Glutamatergic neuron (in vitro differentiated cells): ENCODE results near the gene MAN2B1. TPM values are rescaled to one million over a fixed set of nuclear protein-coding genes. Genes with fewer than 3 reads are reported as not detected.

Experiments
- DNase-seq: peaks from one replicate; pipeline ENCODE4 v3.0.0; 2022
- H3K27ac Mint-ChIP-seq: one replicate; pipeline ENCODE4 v1.8.0; 2020; ENCODE audit warnings: mild to moderate bottlenecking, mixed read lengths, inconsistent platforms; ENCODE audit not compliant: unreplicated experiment
- H3K27me3 Mint-ChIP-seq: one replicate; pipeline ENCODE4 v1.8.0; 2020; ENCODE audit warnings: mild to moderate bottlenecking, moderate library complexity, mixed read lengths, inconsistent platforms; ENCODE audit not compliant: unreplicated experiment
- H3K36me3 Mint-ChIP-seq: one replicate; pipeline ENCODE4 v1.8.0; 2020; ENCODE audit warnings: mild to moderate bottlenecking, mixed read lengths, inconsistent platforms; ENCODE audit not compliant: unreplicated experiment
- H3K4me1 Mint-ChIP-seq: one replicate; pipeline ENCODE4 v1.8.0; 2020; ENCODE audit warnings: mild to moderate bottlenecking, low read depth, mixed read lengths, inconsistent platforms; ENCODE audit not compliant: unreplicated experiment
- H3K4me3 Mint-ChIP-seq: one replicate; pipeline ENCODE4 v1.8.0; 2020; ENCODE audit warnings: mild to moderate bottlenecking, mixed read lengths, inconsistent platforms; ENCODE audit not compliant: unreplicated experiment
- H3K9me3 Mint-ChIP-seq: one replicate; pipeline ENCODE4 v1.8.0; 2020; ENCODE audit warnings: mild to moderate bottlenecking, moderate library complexity, mixed read lengths, inconsistent platforms; ENCODE audit not compliant: unreplicated experiment
- CTCF ChIP-seq: fragments of 200-600 bp; sonication (generic); IDR thresholded peaks from one replicate; pipeline ENCODE4 v1.5.0; 2021; ENCODE audit not compliant: partially characterized antibody, unreplicated experiment
- total RNA-seq: library from RNA; stranded (reverse); fragmentation: NEBNext Ultra II Directional; extraction: Animal tissue kit (Norgen Biotek cat#: 25700); gene quantifications from one replicate; pipeline ENCODE4 v1.2.1, GENCODE V29; 2021; ENCODE audit not compliant: unreplicated experiment

MAN2B1 gene
- total RNA-seq, 1 donor from 2014 or later, result 72.2 TPM

- Mint-ChIP-seq H3K27ac (no peak overlapping the region), H3K4me3 (no peak overlapping the region)
These were observed 9.4 kb upstream of the MAN2B1 start for GRCh38 chr19:12675940-12676339.

GRCh38 chr19:12675399-12675798 lies 8.9 kb upstream of the MAN2B1 start:
- no peak for TF ChIP-seq CTCF
- DNase-seq, result no peak
- Mint-ChIP-seq H3K36me3 (no peaks in the 10 kb centered on the region), H3K27ac (no peak overlapping the region), H3K4me1 (no peaks in the 10 kb centered on the region), H3K9me3 (peaks cover 11% of the 10 kb centered on the region), H3K4me3 (no peak overlapping the region), H3K27me3 (peaks cover 7% of the 10 kb centered on the region)

More at GRCh38 chr19:12675940-12676339, 9.4 kb upstream of the MAN2B1 start:
- no peak for TF ChIP-seq CTCF
- Mint-ChIP-seq H3K4me1 (no peaks in the 10 kb centered on the region), H3K9me3 (peaks cover 11% of the 10 kb centered on the region), H3K36me3 (no peaks in the 10 kb centered on the region), H3K27me3 (peaks cover 9% of the 10 kb centered on the region)
- DNase-seq, result no peak

- Mint-ChIP-seq H3K27ac (no peak overlapping the region), H3K9me3 (peaks cover 12% of the 10 kb centered on the region), H3K27me3 (peaks cover 16% of the 10 kb centered on the region), H3K4me3 (no peak overlapping the region), H3K36me3 (no peaks in the 10 kb centered on the region), H3K4me1 (peaks cover 4% of the 10 kb centered on the region)
- no peak for DNase-seq
- TF ChIP-seq CTCF, result no peak
These were observed 6.2 kb upstream of the MAN2B1 start for GRCh38 chr19:12672744-12673143.

GRCh38 chr19:12670159-12670928 lies 3.8 kb upstream of the MAN2B1 start:
- Mint-ChIP-seq H3K27ac (peak overlapping the region; percentile 100), H3K9me3 (peaks cover 10% of the 10 kb centered on the region), H3K4me1 (peaks cover 16% of the 10 kb centered on the region), H3K36me3 (no peaks in the 10 kb centered on the region), H3K4me3 (peak overlapping the region; percentile 99), H3K27me3 (peaks cover 11% of the 10 kb centered on the region)
- no peak for DNase-seq
- no peak for TF ChIP-seq CTCF
